ENCODE results near the gene EIF2AK3.
"Not testable (repeated sequence)": the region's sequence is repeated elsewhere in the genome, so short reads cannot be mapped to it uniquely, and the experiment has no call there.

EIF2AK3 gene

DNA sequence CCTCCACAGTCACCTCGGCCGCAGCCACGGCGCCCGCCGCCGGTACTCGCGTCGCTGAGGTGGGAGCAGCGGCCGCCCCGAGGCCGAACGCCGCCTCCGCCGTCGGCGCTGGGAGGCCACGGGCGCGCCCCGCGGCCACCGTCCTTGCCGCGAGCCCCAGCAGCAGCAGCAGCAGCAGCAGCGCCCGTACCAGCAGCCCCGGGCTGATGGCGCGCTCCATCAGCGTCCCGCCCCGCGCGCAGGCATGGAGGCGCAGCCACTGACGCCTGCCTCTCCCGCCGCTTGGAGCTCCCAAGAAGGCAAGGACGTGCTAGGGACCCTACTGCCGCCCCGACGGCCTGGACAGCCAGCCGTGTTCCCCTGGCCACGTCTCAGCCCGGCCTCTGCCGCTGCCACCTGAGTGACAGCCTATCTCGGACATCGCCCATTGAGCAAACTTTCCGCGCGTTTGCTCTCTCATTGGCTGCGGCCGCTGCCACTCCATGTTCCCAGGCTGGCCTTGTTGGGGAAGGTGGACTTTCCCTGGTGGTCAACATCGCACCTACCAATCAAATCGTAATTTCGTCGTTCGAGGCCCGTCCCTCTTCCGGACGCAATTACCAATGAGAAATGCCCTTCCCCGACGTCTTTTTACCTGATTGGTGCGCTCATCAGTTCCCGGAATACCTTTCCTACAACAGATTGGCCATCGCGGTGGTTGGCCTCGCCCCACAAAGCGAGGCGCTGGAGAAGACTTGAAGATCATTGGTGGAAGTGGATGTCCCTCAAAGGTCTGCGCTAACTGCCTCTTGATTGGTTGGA is at the start of gene EIF2AK3:
TSS of gene EIF2AK3 (minus strand) at position 410 of the 801 bp plus-strand sequence. CDS start at position 220, 190 bp downstream.
- peak; percentile 97 for DNase-seq

GRCh38 chr2:88673363-88673762 is 46.1 kb upstream of the EIF2AK3 start:
- no peak for DNase-seq

DNA sequence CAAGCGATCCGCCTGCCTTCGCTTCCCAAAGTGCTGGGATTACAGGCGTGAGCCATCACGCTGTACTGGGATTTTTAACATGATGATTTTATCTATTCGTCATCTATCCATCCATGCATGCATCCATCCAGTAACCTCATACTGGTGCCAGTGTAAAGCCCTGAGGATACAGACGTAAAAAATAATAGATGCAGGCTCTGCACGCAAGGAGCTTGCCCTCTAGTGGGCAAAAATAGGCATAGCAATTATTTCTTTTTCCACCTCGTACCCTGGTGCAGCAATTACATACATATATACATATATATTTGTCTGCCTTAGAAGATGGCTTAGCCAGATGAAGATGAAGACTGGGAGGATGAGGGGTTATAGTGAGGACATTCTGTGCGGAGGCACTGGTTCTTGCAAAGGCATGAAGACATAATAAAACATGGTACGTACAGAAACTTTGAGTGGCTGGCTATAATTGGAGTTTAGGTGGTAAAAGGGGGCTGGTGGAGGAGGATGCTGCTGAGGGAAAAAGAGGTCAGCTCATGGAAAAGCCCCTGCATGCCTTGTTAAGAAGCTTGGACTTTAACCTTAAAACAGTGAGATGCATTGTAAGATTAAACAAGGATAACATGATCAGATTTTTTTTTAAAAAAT is 44.6 kb upstream of the EIF2AK3 start:
- no peak for DNase-seq

- DNase-seq, result no peak
Measured at GRCh38 chr2:88669482-88670214, 42.4 kb upstream of the EIF2AK3 start.

DNA sequence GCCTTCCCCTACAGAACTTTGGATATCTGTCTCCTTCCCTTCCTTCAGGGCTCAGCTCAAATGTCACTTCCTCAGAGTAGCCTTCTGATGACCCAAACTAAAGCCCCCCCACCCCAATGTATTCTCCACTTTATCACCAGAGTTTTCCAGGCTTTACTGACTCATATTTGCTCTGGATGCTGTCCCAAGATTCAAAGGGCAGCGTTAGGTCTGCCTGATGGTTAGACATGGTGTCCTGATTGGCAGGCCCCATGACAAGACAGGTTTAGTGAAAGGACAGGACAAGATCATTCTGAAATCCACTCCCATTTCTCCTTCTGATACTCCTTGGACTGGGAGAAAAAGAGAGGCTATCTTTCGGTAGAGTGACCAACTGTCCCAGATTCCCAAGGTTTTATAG is 41.6 kb upstream of the EIF2AK3 start:
- no peak for DNase-seq

- DNase-seq, result no peak
Measured at GRCh38 chr2:88667219-88667618, 40.0 kb upstream of the EIF2AK3 start.

- no peak for DNase-seq
Measured at GRCh38 chr2:88666576-88666975, 39.3 kb upstream of the EIF2AK3 start.

- no peak for DNase-seq
Measured at GRCh38 chr2:88660622-88661021, 33.4 kb upstream of the EIF2AK3 start.

GRCh38 chr2:88659538-88659915 is 32.3 kb upstream of the EIF2AK3 start:
- DNase-seq, result no peak

DNA sequence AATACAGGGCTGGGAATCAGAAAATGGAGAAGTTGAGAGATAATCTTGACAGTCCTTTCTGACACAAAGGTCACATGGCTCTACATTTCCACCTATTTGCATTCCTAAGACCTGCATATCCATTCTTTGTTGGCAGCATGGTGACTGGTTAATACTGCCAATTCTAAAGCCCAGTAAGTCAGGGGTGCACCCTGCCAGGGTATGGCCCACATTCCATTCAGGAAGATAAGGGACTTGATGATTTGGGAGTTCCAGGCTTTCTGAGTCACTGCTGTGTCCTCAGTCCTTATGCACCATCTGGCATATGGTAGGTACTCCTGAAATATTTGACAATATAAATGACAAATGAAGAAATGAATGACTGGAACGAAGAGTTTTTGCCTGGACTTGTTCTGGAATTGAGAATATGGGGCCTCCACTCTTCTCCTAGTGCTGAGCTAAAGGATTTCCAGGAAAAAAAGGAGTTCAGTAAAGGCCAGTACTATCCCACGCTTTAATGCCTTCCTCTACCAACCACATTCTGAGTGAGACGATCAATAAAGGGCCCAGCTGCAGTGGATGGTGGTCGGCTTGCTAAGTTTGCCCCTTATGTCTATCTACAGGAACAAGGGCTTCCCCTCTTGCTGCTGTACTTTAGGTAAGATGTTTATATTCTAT is 31.7 kb upstream of the EIF2AK3 start:
- no peak for DNase-seq

GRCh38 chr2:88658326-88658725 is 31.1 kb upstream of the EIF2AK3 start:
- no peak for DNase-seq

- no peak for DNase-seq
Measured at GRCh38 chr2:88657131-88657530, 29.9 kb upstream of the EIF2AK3 start.

DNA sequence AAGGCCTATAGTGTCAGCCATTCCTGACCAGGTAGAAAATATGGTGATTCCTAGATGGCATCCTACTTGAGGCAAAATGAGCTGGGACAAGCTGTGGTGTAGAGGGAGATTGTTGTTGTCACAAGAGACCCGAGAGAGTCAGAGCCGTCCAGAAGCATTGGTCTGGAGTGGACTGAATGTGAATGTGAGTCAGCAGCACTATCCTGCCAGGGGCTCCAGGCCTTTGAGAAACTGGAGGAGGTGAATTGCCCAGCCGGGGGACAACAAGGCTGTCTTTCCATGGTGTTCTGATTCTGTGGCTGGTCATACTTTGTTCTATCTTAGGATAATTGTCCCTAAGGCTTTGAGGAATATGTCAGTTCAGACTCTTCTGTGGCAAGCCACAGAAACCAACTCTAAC is 29.4 kb upstream of the EIF2AK3 start:
- no peak for DNase-seq

DNA sequence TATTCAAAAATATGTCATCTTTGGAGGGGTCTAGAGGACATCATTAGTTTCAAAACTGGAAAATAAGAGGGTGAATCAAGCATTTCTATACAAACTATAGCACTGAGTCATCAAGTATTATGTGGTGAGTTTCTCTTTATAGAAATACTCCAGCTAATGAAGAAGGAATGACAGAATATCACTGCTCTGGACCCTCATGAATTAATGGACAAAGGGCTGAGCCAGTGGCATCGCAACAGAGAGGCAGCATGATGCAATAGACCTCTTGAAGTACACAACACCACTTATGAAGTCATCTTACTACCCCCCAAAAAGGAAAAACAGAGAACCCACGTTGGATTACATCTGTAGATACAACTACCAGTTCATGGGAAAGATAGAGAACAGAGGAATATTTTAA is 27.4 kb upstream of the EIF2AK3 start:
- no peak for DNase-seq

DNA sequence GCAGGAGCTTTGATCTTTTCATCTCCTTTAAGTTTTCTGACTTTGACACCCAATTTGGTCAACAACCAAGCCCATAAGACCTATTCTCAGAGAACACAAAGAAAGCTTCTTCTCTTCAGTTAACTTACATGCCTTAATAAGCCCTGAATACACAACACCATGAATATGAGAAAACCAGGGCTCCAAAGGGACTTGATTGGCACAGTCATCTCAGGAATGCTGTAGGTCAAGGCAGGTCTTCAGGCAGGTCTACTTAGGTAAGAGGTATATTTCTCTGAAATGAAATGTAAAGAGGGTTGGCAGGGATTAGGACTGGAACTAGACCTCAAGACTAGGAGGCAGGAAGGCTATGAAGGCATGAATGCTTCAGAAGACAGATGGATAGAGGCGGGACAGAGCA is 24.4 kb upstream of the EIF2AK3 start:
- no peak for DNase-seq

DNA sequence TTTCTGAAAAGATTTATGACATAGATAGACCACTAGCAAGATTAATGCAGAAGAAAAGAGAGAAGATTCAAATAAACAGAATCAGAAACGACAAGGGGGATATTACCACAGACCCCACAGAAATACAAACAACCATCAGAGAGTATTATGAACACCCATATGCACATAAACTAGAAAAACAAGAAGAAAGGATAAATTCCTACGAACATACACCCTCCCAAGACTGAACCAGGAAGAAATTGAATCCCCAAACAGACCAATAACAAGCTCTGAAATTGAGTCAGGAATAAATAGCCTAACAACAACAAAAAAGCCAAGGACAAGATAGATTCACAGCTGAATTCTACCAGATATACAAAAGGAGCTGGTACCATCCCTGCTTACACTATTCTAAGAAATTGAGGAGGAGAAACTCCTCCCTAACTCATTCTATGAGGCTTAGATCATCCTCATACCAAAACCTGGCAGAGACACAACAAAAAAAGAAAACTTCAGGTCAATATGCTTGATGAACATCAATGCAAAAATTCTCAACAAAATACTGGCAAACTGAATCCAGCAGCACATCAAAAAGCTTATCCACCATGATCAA is 18.1 kb upstream of the EIF2AK3 start:
- not testable (repeated sequence) for DNase-seq

- DNase-seq, result no peak
Measured at GRCh38 chr2:88642278-88642677, 15.0 kb upstream of the EIF2AK3 start.

DNA sequence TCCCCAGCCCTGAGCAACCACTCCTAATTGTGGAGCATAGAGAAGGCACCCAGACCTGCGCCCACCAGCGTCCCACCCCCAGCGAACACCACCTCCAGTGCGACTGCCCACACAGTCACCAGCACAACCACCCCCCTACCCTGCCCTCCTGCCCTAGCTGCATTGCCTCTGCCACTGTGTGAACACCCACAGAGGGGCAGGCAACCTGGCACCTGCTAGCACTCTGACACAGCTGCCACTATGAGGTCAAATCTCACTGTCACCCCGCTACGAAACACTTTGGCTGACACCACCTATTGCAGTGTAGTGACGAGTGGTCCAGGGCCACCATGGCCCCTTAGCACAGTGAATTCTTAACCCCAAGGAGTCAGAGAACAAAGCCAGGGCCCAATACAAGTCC is 14.1 kb upstream of the EIF2AK3 start:
- DNase-seq, result no peak

DNA sequence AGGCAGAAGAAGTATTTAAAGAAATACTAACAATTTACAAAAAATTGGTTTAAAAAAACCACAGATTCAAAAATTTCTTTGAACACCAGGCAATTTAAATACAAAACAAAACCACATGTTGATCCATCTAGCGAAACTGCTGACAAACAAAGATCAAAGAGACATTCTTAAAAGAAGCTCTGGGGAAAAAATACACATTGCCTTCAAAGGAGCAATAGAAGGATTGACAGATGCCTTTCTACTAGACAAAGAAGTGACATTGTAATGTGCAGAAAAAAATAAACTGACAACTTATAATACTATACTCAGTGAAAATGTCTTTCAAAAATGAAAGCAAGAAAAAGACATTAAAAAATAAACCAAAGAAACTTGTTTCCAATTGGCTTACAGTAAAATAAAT is 12.6 kb upstream of the EIF2AK3 start:
- DNase-seq, result no peak

DNA sequence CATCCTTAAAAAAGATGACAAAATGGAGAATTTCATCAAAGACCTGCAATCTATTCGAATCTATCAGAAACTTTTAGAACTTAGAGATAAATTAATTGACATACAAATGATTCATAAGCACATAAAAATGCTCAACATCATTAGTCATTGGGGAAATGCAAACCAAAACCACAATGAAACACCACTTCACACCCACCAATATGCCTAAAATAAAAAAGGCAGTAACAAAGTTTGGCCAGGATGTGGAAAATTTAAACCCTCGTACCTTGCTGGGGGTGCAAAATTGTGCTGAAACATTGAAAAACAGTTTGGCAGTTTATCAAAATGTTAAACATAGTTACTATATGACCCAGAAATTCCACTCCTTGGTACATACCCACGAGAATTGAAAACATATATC is 11.5 kb upstream of the EIF2AK3 start:
- no peak for DNase-seq

DNA sequence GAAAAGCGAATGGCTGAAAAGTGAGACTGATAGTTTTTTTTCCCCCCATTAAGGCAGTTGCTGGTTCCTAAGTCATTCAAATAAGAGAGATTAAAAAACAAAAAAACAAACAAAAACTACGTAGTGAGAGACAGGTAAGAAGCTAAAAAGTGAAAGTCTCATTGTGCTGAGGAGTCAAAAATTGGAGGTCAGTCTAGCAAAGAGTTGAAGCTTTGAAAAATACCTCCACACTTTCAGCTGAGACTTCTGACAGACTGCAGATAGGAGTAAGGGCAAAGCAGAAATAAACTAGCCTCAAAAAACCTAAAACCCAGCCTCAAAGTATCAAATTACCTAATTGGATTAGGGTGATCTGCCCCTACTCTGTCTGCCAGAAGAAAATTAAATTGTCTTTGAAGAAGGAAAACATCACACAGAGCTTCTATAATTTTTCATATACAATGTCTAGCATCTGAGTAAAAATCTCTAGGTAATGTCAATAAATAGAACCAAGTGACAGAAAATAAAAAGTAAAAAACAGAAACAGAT is 10.9 kb upstream of the EIF2AK3 start:
- DNase-seq, result no peak

GRCh38 chr2:88637464-88637863 is 10.2 kb upstream of the EIF2AK3 start:
- DNase-seq, result no peak

DNA sequence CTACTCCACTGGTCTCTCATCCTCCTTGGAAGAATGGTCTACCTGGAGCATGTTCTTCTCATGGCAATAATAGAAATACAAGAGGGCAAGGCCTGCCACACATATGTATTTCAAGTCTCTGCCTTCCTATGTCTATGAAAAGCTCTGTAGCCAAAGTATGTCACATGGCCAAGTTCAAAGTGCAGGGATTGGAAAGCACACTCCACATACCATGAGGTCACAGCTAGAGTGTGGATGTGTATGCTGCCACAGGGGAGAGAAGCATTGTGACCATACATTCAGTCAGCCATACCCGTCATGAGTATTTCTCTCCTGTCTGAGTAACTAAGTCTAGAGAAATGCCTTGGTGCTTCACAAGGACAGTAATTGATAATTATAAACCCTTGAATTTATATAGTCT is 8.8 kb upstream of the EIF2AK3 start:
- no peak for DNase-seq

Data from activated effector memory CD4-positive, alpha-beta T cell treated with anti-CD3 and anti-CD28 coated beads, Interleukin-2, amount 50 U/mL, for 16 hours (primary cell).